KBM-7 (cell line): Measurements from ENCODE around the gene WDR53.
A peak's percentile ranks its signal among the peaks of the same experiment; 100 is the strongest.
"Not testable (repeated sequence)": the region's sequence is repeated elsewhere in the genome, so short reads cannot be mapped to it uniquely, and the experiment has no call there.

ENCODE experiments used
- DNase-seq: peaks from one replicate; pipeline ENCODE4 v3.0.0-alpha.2; 2015
- in situ Hi-C: fragments of 300-500 bp; cut with MboI; formaldehyde crosslinking; loops from 2 replicates; pipeline ENCODE4 v1.14.3; 2020; ENCODE audit warnings: low sequenced_read_pairs, low pct_unique_long_range_greater_than_20kb, mixed read lengths

WDR53 gene

GRCh38 chr3:196568246-196569002 lies at the start of gene WDR53, which contains the start of gene FBXO45:
WDR53 (minus strand) TSS chr3:196568554; CDS start chr3:196561475, 7,079 bp downstream.
FBXO45 (plus strand) TSS chr3:196568660; CDS start chr3:196568985, 325 bp downstream.
- DNase-seq, result peak; percentile 96
- in situ Hi-C loops, result no loop called here

GRCh38 chr3:196617256-196617655 lies 48.9 kb upstream of the WDR53 start:
- peak; percentile 77 for DNase-seq
- in situ Hi-C loops, result no loop called here

GRCh38 chr3:196615234-196615633 lies 46.9 kb upstream of the WDR53 start:
- in situ Hi-C loops, DNase-seq: not testable (repeated sequence)

GRCh38 chr3:196611761-196612483 lies 43.6 kb upstream of the WDR53 start:
- in situ Hi-C loops, result no loop called here
- peak; percentile 96 for DNase-seq

GRCh38 chr3:196609805-196610515 lies 41.6 kb upstream of the WDR53 start:
- no peak for DNase-seq
- in situ Hi-C loops, result no loop called here

- in situ Hi-C loops, result no loop called here
- DNase-seq, result peak; percentile 94
Observed at GRCh38 chr3:196609343-196609775, 41.0 kb upstream of the WDR53 start.

GRCh38 chr3:196608693-196609092 lies 40.3 kb upstream of the WDR53 start:
- in situ Hi-C loops, result no loop called here
- no peak for DNase-seq

GRCh38 chr3:196604548-196604947 lies 36.2 kb upstream of the WDR53 start:
- DNase-seq, result no peak
- in situ Hi-C loops, result no loop called here

- no peak for DNase-seq
- in situ Hi-C loops, result no loop called here
Observed at GRCh38 chr3:196603683-196604082, 35.3 kb upstream of the WDR53 start.

GRCh38 chr3:196602673-196603072 lies 34.3 kb upstream of the WDR53 start:
- in situ Hi-C loops, result no loop called here

GRCh38 chr3:196600359-196600758 lies 32.0 kb upstream of the WDR53 start:
- in situ Hi-C loops, result no loop called here
- no peak for DNase-seq

More at GRCh38 chr3:196602673-196603072, 34.3 kb upstream of the WDR53 start:
- DNase-seq, result no peak

- no peak for DNase-seq
- in situ Hi-C loops, result no loop called here
Observed at GRCh38 chr3:196599734-196600128, 31.4 kb upstream of the WDR53 start.

- in situ Hi-C loops, result not testable (repeated sequence)
- DNase-seq, result peak; percentile 88
Observed at GRCh38 chr3:196597971-196598733, 29.8 kb upstream of the WDR53 start.

- in situ Hi-C loops, result no loop called here
- DNase-seq, result peak; percentile 39
Observed at GRCh38 chr3:196596355-196596754, 28.0 kb upstream of the WDR53 start.

GRCh38 chr3:196590279-196590678 lies 21.9 kb upstream of the WDR53 start:
- DNase-seq, result no peak
- in situ Hi-C loops, result no loop called here

GRCh38 chr3:196585044-196585757 lies 16.8 kb upstream of the WDR53 start:
- no peak for DNase-seq
- in situ Hi-C loops, result no loop called here

GRCh38 chr3:196572389-196572788 lies 4.0 kb upstream of the WDR53 start:
- in situ Hi-C loops, result no loop called here
- DNase-seq, result no peak

GRCh38 chr3:196570332-196570731 lies 2.0 kb upstream of the WDR53 start:
- in situ Hi-C loops, result not testable (repeated sequence)

More at GRCh38 chr3:196570332-196570731, 2.0 kb upstream of the WDR53 start:
- DNase-seq, result not testable (repeated sequence)
